Heart left ventricle (tissue), 16 donors: ENCODE measurements around the gene UQCC2. TPM values are rescaled to one million over a fixed set of nuclear protein-coding genes. Genes with fewer than 3 reads are reported as not detected.

ENCODE experiments used
- ATAC-seq, 4 donors: fragments of 200-7000 bp; cut with Tn5 transposase; one replicate each; pipeline ENCODE4 v1.9.1; 2020 to 2022; ENCODE audit warnings: moderate library complexity in 4 of 4, mild to moderate bottlenecking in 3 of 4, moderate number of reproducible peaks in 1 of 4
- DNase-seq, 5 donors: peaks; one replicate each; pipeline ENCODE4 v3.0.0-alpha.2; 2020
- H3K27ac ChIP-seq, 12 donors: fragments of 200-600 bp; sonication (generic) in 4 of 12; one replicate each; pipeline versions ENCODE4 v1.5.0 to v1.8.0; 2016 to 2022; ENCODE audit warnings: mild to moderate bottlenecking in 2 of 12
- H3K27me3 ChIP-seq, 9 donors: fragments of 200-600 bp; sonication (generic) in 2 of 9; one replicate each; pipeline versions ENCODE4 v1.5.1 to v1.8.0; 2016 to 2022; ENCODE audit warnings: mild to moderate bottlenecking in 3 of 9
- H3K36me3 ChIP-seq, 9 donors: fragments of 200-600 bp; sonication (generic) in 2 of 9; one replicate each; pipeline versions ENCODE4 v1.5.0 to v1.8.0; 2018 to 2022; ENCODE audit warnings: mild to moderate bottlenecking in 2 of 9
- H3K4me1 ChIP-seq, 12 donors: fragments of 200-600 bp; sonication (generic) in 4 of 12; one replicate each; pipeline versions ENCODE4 v1.5.0 to v1.8.0; 2016 to 2022; ENCODE audit warnings: mild to moderate bottlenecking in 3 of 12
- H3K4me3 ChIP-seq, 12 donors: fragments of 200-600 bp; sonication (generic) in 4 of 12; one replicate each; pipeline versions ENCODE4 v1.5.0 to v1.8.0; 2017 to 2022; ENCODE audit warnings: mild to moderate bottlenecking in 9 of 12, moderate library complexity in 4 of 12
- H3K9me3 ChIP-seq, 12 donors: fragments of 200-600 bp; sonication (generic) in 4 of 12; one replicate each; pipeline versions ENCODE4 v1.5.0 to v1.8.0; 2016 to 2022; ENCODE audit warnings: mild to moderate bottlenecking in 1 of 12
- CTCF ChIP-seq, 12 donors: fragments of 200-600 bp; sonication (generic) in 4 of 12; IDR thresholded peaks; one replicate each; pipeline versions ENCODE4 v1.5.0 to v1.8.0; 2018 to 2022; ENCODE audit warnings: antibody characterized with exemption in 12 of 12, mild to moderate bottlenecking in 5 of 12
- POLR2A ChIP-seq, 2 donors: fragments of 450-650 bp; IDR thresholded peaks; one replicate each; pipeline ENCODE4 v1.6.1; 2017; ENCODE audit warnings: antibody characterized with exemption in 2 of 2, mild to moderate bottlenecking in 2 of 2, moderate library complexity in 2 of 2
- WGBS, 4 donors: extraction: QIAGEN DNeasy Blood & Tissue Kit in 2 of 4; methylation state at CpG; one replicate each; pipeline versions ENCODE4 v1.1.5 to v1.1.7; 2013 to 2018; 5-methylcytosine and 5-hydroxymethylcytosine counted together
- intact Hi-C, 10 donors: fragments of 100-400 bp; cut with DNase I; formaldehyde crosslinking; loops; one replicate each; pipeline versions ENCODE4 v1.11.1 to v1.14.2; 2022
- polyA plus RNA-seq, 2 donors: library from polyadenylated mRNA; stranded (reverse); fragments of 200-250 nt; gene quantifications; one replicate each; pipeline ENCODE4 v1.2.3, GENCODE V29; 2013
- total RNA-seq, 9 donors: library from RNA; depleted of rRNA in 2 of 9; stranded (reverse); fragments of >200 nt in 2 of 9; fragmentation: NEBNext Ultra II Directional in 3 of 9; extraction: Animal tissue kit (Norgen Biotek cat#: 25700) in 3 of 9; gene quantifications; one replicate each; pipeline versions ENCODE4 v1.1.0 to v1.2.4, GENCODE V29; 2016 to 2023
- donor health status: ischemic (EF 13 %, LVEDD 7.1; RV severe dilation, severe dysfunction).
- donor health status: healthy with polysubstance abuse.
- donor health status: DM: no; HTN: yes; CAD: no.
- donor health status: DM: no; HTN: no; CAD: no.
- donor health status: ischemic (EF 25% LVEDD 6.9; RV normal size, moderate dysfunction).
- donor health status: ischemic (EF 25% LVEDD 5.7; RV mildly dilated, moderate dysfunction).
- donor health status: healthy.
- donor health status: DM: yes; HTN: yes; CAD: no.
- donor health status: ischemic (EF 35%, LVEDD 5.7; RV mildly dilated, moderate dysfunction).
- donor health status: nonischemic (EF 11% LVEDD 7.7; RV severe dilation, severe dysfunction).
- donor health status: DM: yes; HTN: yes; CAD: no.
- donor health status: PGD.
- donor health status: ischemic (EF 29% LVEDD 5.4; RV normal size, mild dysfunction).
- donor health status: nonischemic (EF 23%, LVEDD 6.1; RV moderate dilation, normal function).

UQCC2 gene
- total and polyA plus RNA-seq, 11 donors, result 88.5 to 496 (median 195) TPM

GRCh38 chr6:33671744-33672072 is 39.8 kb downstream of the UQCC2 start:
- 93 to 97% (median 94%) methylated on average over 3 of the region's 3 CpGs for WGBS, 4 donors
- Histone ChIP-seq H3K4me1 (peaks cover 0 to 13% (median 6%) of the 10 kb centered on the region in 12 donors), H3K27ac (no peak overlapping the region), H3K36me3 (peaks cover 0 to 69% (median 44%) of the 10 kb centered on the region in 9 donors), H3K9me3 (no peaks in the 10 kb centered on the region), H3K27me3 (no peaks in the 10 kb centered on the region), H3K4me3 (no peak overlapping the region)
- intact Hi-C loops, result loop anchor here in 8 of 10 donors (2.0 to 10.0 kb wide), 7 partner anchors 39 to 87 kb away; partner anchors contain the start of gene BAK1 (in 1 of the 8)
- DNase-seq (no peak), ATAC-seq (no peak)
- TF ChIP-seq POLR2A (IDR thresholded peaks at IDR 0.05), result no peak
- TF ChIP-seq CTCF (IDR thresholded peaks at IDR 0.05), result no peak

GRCh38 chr6:33670971-33671743 is 40.3 kb downstream of the UQCC2 start:
- DNase-seq (no peak), ATAC-seq (no peak)
- peaks cover 0 to 13% (median 6%) of the 10 kb centered on the region in 12 donors for H3K4me1 ChIP-seq
- H3K27me3 ChIP-seq, result no peaks in the 10 kb centered on the region
- TF ChIP-seq POLR2A (IDR thresholded peaks at IDR 0.05) (no peak), CTCF (IDR thresholded peaks at IDR 0.05) (no peak)
- H3K4me3 ChIP-seq, result no peak overlapping the region
- H3K9me3 ChIP-seq, result no peaks in the 10 kb centered on the region
- intact Hi-C loops, result loop anchor here in 4 of 10 donors (2.0 to 10.0 kb wide), 4 partner anchors 39 to 86 kb away; partner anchors contain the start of gene BAK1 (in 1 of the 4)
- H3K27ac ChIP-seq, result no peak overlapping the region
- H3K36me3 ChIP-seq, result peaks cover 0 to 67% (median 40%) of the 10 kb centered on the region in 9 donors
- WGBS, 4 donors, result 60 to 73% (median 68%) methylated on average over 21 to 30 of the region's 30 CpGs

GRCh38 chr6:33670086-33670660 is 41.3 kb downstream of the UQCC2 start:
- Histone ChIP-seq H3K27me3 (no peaks in the 10 kb centered on the region), H3K4me1 (peaks cover 0 to 13% (median 6%) of the 10 kb centered on the region in 12 donors), H3K27ac (no peak overlapping the region), H3K36me3 (peaks cover 0 to 74% (median 39%) of the 10 kb centered on the region in 9 donors), H3K4me3 (no peak overlapping the region), H3K9me3 (no peaks in the 10 kb centered on the region)
- ATAC-seq (no peak), DNase-seq (no peak)
- TF ChIP-seq CTCF (IDR thresholded peaks at IDR 0.05) (no peak), POLR2A (IDR thresholded peaks at IDR 0.05) (no peak)
- intact Hi-C loops, result loop anchor here in 4 of 10 donors (2.0 to 10.0 kb wide), 4 partner anchors 38 to 85 kb away; partner anchors contain the start of gene BAK1 (in 1 of the 4)
- 91 to 96% (median 95%) methylated on average over 16 to 21 of the region's 21 CpGs for WGBS, 4 donors

GRCh38 chr6:33668914-33669313 is 42.6 kb downstream of the UQCC2 start:
- ATAC-seq (no peak), DNase-seq (peak in 1 of 5 donors; percentile 44)
- Histone ChIP-seq H3K4me1 (peaks cover 0 to 13% (median 6%) of the 10 kb centered on the region in 12 donors), H3K4me3 (no peak overlapping the region), H3K36me3 (peaks cover 0 to 72% (median 30%) of the 10 kb centered on the region in 9 donors), H3K27me3 (no peaks in the 10 kb centered on the region), H3K9me3 (no peaks in the 10 kb centered on the region), H3K27ac (no peak overlapping the region)
- TF ChIP-seq CTCF (IDR thresholded peaks at IDR 0.05), result no peak
- no peak for TF ChIP-seq POLR2A (IDR thresholded peaks at IDR 0.05)
- intact Hi-C loops, result no loop called here
- whole genome bisulfite sequencing, 4 donors, result 66 to 76% (median 69%) methylated on average over 14 to 17 of the region's 17 CpGs
